SKM-1 treated with dmso at 0.1 percent for 144 hours (cell line): ENCODE measurements around the gene PTPRD.
A peak's percentile ranks its signal among the peaks of the same experiment; 100 is the strongest.
"Not testable (repeated sequence)": the region's sequence is repeated elsewhere in the genome, so short reads cannot be mapped to it uniquely, and the experiment has no call there.

ENCODE experiments used
- DNase-seq: peaks from one replicate; lab custom pipeline; 2025; ENCODE audit not compliant: unreplicated experiment; lab: John Stamatoyannopoulos, UW

PTPRD gene

DNA sequence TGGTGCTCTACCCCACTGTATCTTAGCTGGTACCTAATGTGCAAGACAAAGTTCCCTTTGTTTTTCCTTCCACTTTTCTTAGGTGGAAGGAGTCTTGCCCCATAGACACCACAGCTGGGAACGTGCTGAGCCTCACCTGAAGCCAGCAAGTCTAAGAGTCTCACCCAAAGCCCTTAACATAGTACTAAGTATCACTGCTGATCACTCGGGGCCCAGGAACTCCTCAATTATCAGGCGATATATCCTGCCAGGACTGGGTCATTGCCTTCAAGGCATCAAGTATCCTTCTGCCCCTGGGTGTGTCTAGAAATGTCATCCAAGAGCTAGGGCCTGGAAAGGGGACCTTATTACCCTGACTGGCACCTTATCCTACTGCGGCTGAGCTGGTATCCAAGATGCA lies 123.9 kb downstream of the PTPRD start:
- no peak for DNase-seq

DNA sequence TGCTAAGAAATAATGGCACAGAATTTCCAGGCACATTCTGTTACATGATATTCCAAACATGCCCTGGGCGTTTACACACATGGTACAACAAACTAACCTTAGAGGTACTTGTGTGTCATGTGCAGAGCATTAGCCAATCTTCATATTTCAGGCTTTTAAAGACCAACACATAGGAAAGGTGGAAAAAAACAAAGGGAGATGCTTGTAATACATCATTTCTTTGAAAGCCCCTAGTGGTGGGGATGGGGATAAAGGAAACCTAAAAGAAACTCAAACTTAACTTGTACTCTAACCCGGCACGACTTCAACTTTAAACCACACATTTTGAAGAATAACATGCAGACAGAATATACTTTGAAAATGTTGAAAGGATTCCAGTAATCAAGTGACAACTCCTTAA lies 133.6 kb downstream of the PTPRD start:
- DNase-seq: peak; percentile 13

DNA sequence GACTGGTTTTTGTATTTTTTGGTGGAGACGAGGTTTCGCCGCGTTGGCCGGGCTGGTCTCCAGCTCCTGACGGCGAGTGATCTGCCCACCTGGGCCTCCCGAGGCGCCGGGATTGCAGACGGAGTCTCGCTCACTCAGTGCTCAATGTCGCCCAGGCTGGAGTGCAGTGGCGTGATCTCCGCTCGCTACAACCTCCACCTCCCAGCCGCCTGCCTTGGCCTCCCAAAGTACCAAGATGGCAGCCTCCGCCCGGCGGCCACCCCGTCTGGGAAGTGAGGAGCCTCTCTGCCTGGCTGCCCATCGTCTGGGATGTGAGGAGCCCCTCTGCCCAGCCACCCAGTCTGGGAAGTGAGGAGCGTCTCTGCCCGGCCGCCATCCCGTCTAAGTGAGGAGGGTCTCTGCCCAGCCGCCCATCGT lies 163.6 kb downstream of the PTPRD start:
- DNase-seq: not testable (repeated sequence)

DNA sequence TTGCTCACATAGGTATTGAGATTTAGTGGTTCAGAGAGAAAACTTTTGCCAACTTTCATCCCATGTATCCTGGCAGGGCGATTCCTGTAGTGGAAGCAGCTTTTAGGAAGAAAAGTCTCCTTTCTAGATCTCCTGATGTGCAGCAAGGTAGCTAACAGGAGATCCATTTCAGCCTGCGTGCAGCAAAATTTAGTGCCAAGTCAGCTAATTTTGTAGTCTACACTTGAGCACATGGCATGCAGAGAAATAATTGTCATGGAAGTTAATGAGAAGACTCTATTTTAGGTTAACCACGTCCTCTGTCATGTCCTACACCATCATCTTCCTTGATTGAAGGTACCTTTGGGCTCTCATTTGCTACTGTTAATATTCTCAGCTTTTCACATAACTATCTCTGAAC lies 165.8 kb downstream of the PTPRD start:
- no peak for DNase-seq

DNA sequence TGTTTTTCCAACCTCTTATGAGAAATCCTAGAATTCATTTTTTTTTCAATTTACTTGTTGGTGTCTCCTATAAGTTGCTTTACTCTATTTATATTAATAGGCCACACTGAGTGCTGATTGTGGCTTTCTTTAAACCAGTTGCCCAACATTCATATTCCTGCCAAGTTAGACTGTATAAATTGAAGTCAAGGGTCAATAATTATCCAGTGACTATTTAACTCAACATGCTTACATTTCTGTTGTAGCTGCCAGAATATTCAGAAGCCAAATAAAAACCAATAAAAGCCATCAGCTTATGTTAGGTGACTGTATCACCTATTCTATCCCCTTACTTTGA lies 169.0 kb downstream of the PTPRD start:
- DNase-seq: no peak

DNA sequence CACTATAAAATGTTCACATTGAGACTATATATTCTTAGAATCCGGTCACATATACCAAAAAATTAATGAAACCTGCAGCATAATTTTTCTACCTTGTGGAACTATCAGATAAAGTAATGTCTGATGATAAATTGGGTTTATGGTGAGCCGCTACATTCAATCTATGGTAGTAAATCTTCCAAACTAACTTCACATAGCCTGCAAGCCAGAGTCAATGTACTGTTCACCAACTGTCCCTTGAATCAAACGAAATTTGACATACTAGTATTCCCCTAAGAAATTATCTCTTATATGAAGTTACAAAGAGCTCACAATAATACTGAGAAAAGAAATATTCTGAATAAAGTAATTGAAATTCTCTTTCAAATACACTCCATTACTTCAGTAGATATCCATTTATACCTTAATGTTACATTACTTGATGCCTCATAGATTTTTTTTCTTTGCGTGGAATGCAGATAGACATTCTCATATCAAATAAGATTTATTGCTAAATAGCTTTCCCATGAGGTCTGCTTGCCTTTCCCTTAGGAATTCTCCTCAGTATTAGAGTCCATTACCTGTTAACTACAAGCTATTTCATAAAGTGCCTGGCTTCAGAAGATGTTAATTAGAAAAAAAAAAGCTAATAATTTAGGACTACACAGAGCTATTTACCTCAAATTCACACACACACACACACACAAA lies 169.5 kb downstream of the PTPRD start:
- DNase-seq: no peak

DNA sequence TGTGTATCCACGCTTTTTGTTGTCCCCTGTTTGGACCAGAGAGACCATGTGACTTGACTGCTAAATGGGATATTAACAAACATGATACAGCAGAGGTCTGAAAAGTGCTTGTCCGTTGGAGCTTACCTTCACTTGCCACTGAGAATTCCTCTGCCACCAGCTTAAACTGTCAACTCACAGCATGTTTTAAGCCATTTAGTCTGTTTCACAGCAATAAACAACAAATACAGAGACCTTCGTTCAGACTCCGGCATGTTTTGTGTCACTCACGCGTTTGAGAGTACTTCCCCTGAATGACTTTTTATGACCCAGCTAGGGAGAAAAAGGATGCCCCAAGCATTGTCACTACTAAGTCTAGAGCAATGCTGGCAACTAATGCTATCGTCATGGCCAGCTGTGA lies 173.8 kb downstream of the PTPRD start:
- no peak for DNase-seq

DNA sequence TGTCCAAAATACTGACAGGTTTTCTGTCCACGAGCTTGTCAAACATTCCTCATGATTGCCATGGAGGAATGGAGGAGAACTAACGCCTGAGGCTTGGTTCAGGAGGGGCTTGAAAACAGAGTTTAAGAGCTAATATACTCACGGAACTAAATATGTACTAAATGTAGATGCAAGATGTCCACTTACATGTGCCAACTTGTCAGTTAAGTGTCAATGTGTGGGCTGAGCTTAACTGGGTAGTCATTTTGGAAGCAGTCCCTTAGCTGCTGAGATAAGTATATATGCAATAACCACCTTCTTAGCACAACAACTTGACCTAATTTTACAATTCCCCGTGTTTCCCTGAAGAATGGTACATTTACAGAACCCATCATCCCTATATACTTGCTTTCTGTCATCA lies 176.0 kb downstream of the PTPRD start:
- no peak for DNase-seq

DNA sequence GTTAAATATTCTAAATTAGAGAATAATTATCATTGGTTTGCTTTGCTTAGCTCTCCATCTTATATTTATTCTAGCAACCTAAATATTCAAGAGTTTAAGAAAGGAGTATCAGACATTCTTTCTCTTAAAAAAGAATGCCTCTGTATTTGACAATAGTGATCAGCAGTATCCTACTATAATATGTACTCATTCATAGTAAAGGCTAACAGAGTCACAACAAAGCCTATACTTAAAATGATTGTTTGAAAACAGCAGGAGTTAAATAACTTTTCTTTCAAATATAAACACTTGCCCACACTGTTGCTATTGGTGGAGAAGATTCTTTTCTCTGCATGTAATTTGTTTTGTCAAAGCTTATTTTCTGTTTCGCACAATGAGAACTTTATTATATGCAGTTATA lies 178.4 kb downstream of the PTPRD start:
- no peak for DNase-seq

DNA sequence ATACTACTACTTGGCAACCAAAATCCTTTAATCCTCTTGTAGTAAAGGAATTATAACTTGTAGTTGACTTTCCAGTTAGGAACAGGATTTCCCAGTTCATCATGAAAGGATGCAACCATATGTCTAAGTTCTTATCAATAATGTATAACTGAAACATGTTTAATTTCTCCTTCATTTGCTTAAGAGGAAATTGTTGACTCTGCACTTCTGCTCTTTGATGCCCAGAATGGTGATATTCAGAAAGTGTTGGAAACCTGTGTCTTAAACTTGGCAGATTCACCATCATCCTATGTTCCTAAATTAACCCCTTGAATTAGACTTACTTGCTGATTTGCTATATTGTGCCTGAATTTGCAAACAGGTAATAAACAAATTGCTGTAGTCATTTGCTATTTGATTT lies 201.5 kb downstream of the PTPRD start:
- no peak for DNase-seq

DNA sequence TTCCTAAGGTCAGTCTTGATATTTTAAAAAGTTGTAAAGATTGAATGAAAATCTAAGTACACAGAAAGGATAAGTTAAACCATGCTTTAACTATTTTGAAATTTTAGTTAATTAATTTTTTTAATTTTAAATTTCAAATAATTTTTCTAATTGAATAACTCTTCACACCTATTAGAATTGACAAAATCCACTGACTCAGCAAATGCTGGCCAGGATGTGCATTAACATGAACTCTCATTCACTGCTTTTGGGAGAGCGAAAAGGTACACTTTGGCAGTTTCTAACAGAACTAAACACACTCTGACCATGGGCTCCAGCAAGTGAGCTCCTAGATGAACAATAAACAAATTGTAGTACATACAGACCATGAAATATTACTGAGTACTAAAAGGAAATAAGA lies 209.5 kb downstream of the PTPRD start:
- DNase-seq: no peak

DNA sequence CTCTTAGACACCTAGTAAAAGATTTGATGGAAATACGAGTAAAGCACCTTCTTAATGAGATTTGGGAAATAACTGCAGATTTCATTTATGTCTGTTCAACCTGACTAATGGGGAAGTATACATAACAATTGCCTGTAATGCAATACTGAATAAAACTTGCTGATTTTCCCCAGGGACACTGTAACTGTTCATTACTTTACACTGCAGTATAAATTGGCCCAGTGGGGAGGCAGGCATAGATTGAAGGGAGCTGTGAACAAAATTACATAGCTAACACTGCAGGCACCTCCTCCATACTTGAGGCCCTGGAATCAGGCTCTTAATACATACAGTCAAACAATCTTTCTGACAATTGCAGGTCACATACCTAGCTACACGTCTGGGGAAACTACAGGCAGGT lies 216.2 kb downstream of the PTPRD start:
- no peak for DNase-seq

DNA sequence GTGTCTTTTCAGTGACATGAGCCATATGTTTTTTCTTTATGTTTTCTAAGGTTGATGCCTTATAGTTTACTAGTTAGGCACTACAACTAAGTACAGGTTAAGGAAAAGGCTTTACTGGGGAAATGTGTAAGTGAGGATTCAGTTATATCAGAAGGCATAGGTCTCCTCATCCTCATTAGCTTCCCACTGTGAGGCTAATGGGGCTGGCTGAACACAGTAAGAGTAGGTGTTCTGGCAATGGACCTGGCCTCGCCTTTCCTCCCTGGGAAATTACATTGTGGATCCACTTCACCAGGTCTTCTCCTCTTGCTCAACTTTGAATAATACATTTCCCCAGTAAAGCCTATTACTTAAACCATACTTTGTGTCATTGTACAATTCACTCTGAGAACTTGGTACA lies 225.5 kb downstream of the PTPRD start:
- no peak for DNase-seq

DNA sequence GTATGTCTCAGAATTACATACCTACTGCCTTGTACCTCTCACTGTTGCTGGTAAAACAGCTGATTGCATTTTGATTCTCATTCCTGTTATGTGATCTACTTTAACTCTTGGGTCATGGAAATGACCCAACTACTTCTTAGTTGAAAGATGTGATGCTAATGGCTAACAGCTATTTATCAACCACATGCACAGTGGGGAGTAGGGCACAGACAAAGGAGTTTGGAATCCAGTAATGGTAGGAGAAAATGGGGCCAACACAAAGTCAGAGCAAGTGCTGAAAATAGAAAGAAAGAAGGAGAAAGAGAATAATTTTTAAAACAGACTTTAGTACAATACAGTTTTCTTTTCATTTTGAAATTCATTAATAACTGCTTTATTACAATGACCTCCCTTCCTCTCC lies 241.0 kb downstream of the PTPRD start:
- no peak for DNase-seq

DNA sequence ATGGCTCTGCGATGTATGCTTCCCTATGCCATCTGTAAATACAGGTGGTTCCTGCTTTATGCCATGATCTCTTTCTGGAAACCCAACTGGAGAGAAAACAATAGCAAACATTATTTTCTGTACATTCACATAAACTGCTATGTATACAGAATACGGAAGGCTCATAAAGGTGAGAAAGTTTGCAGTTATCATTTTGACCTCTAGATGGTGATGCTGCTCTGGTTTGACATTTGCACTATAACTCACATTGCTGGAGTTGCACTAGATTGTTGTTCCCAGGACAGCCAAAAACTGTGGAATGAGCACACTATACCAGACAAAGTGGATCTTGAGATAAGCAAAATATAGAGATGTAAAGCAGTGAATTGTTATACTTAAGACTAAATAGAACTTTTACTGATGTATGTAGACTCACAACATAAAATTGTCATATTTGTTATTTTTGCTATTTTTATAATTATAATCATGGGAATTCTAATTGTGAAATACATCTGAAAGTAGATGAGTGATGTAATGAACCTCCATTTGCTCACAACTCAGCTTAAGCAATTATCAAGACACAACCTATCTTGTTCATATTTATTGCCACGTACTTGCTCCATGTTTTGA lies 246.5 kb downstream of the PTPRD start:
- DNase-seq: peak; percentile 4

DNA sequence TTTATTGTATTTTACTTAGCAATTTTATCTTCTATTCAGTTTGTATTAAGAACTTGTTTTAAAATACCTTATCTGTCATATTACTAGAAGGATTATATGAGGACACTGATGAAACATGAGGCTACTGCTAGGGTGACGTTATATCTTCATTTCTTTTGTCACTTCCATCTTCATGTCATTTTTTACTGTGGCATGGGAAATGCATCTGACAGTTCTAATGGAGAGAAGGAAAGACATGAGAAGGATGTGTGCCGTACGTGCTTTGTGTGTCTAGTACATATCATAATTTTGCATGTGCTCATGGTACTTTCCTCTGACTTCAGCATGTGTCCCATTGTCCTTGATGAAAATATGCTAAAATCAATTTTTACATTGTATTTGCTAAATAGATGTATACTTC lies 258.2 kb downstream of the PTPRD start:
- no peak for DNase-seq

DNA sequence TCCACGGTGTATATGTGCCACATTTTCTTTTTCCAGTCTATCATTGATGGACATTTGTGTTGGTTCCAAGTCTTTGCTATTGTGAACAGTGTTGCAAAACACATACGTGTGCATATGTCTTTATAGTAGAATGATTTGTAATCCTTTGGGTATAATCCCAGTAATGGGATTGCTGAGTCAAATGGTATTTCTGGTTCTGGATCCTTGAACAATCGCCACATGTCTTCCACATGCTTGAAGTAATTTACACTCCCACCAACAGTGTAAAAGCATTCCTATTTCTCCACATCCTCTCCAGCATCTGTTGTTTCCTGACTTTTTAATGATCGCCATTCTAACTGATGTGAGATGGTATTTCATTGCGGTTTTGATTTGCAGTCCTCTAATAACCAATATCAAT lies 267.2 kb downstream of the PTPRD start:
- DNase-seq: not testable (repeated sequence)

DNA sequence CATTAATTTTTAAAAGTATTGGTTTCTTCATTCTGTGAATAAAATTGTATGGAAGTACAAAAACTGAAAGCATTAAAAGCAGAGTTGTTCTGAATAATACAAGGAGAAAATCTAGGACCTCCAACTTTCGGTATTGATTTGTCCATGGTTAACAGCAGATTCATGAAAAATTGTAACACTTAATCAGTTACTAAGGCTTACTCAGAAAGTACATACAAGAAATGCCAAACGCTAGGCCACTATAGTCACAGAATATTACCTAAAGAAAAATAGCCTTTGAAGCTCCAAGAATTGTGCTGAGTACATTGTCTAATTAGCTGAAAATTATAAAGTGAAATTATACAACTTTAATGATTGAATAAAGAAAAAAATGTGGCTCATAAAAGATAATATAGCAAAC lies 271.7 kb downstream of the PTPRD start:
- no peak for DNase-seq

DNA sequence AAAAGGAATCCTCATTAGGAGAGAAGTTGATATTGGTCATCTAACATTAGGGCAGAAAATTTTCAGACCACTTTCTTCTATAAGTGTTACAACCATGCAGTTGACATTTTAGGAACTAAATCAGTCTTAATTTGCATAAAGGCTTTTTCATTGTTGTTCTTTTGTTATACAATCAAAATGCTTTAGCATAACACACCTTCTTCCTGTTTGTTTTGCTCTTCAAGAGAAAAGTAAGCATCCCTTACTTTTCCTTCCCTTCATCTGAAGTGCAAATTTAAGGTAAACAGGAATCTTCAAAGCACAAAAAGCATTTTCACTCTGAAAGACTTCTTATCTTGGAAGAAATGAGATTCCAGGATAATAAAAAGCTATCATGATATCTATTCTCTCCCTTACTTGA lies 273.6 kb downstream of the PTPRD start:
- DNase-seq: no peak

DNA sequence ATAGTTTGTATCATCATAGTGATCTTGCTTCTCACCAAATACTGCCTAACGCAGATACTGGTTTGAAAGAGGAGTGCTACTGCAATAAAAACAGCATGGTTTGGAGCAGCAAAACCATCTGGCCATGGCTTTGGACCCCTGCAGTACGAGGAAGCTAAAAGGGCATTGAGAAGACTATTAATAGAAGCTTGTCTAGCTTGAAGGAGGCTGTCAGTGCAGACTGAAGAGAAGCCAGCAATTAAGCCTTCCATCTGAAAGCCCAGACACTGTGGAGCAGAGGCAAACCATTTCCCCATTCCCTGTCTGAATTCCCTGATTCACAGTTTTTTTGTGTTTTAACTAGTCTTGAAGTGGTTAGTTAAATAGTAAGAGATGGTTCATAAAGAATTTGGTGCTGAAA lies 281.6 kb downstream of the PTPRD start:
- DNase-seq: no peak

DNA sequence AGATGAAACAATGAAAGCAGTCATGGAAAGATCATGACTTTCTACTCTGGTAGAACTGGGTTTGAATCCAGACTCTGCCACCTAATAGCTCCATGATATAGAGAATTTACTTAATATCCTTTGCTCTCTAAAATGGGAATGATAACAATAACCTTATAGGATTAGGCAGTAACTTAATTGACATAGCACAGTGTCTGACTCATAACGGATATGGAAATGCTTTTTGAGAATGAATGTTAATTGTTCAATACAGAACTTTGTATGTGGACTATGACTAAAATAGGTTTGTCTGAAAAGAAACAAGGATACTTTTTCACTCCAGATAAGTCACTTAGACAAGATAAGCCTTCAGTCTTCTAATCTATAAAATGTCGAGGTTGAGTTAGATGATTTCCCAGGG lies 330.7 kb downstream of the PTPRD start:
- no peak for DNase-seq

DNA sequence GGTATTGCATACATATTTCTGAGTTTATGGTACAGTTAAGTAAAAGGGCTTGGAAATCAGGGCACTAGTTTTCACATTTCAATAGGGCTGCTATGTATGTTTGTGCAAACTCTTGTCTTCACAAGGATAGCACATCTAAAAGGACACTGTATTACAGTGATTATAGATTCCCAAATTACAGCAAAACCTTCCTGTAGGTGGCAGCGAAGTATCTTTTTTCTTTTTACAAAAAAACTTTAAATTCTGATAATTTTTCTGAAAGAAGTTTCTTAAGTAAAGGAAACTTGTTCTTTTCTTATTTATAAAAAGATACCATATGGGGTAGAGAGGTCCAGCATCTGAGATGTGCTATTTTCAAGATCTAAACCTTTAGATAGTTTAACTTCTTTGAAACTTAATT lies 337.8 kb downstream of the PTPRD start:
- no peak for DNase-seq

DNA sequence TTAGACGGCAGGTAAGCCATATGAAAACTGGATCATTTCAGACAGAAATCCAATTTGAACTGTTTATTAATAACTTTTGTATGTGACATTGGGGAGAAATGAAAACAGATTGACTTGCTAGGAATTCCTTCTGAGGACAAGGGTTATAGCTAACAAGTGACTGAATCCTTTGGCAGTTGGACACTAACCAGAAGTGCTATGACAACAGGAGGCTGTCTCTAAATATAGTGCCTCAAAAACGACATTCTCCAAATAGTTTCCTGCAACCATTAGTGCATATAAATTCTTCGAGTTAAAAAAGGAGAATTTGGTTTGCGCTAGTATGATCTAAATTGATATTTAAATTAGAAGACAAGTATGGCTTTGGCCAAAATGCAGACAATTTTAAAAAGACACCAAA lies 338.6 kb downstream of the PTPRD start:
- DNase-seq: no peak
